WERI-Rb-1 (cell line): ENCODE results near the gene ANXA3.

Experiments
- DNase-seq: peaks from one replicate; pipeline ENCODE4 v3.0.0-alpha.2; 2020
- H3K27ac ChIP-seq: fragments of 250-450 bp; sonication (Bioruptor Pico); 2 replicates; pipeline ENCODE4 v1.5.1; 2020; ENCODE audit warnings: mild to moderate bottlenecking, moderate library complexity
- H3K27me3 ChIP-seq: fragments of 250-450 bp; sonication (Bioruptor Pico); 2 replicates; pipeline ENCODE4 v1.5.1; 2021; ENCODE audit warnings: mild to moderate bottlenecking, low read depth, moderate library complexity; ENCODE audit not compliant: insufficient read depth, severe bottlenecking
- H3K36me3 ChIP-seq: fragments of 250-450 bp; sonication (Bioruptor Pico); 2 replicates; pipeline ENCODE4 v1.5.1; 2020; ENCODE audit warnings: mild to moderate bottlenecking, moderate library complexity
- H3K4me3 ChIP-seq: 2 replicates; pipeline ENCODE4 v1.5.1; 2011; ENCODE audit warnings: low read depth, mild to moderate bottlenecking, control low read depth, low read length
- H3K9me3 ChIP-seq: fragments of 250-450 bp; sonication (Bioruptor Pico); 2 replicates; pipeline ENCODE4 v1.5.1; 2021; ENCODE audit warnings: mild to moderate bottlenecking, moderate library complexity; ENCODE audit not compliant: severe bottlenecking
- TF ChIP-seq, protein P1 (sequence below): IDR thresholded peaks from 2 replicates; pipeline ENCODE4 v1.5.1; 2011; ENCODE audit warnings: low read depth, mild to moderate bottlenecking, control low read depth, inconsistent platforms, low read length

Gene ANXA3

DNA sequence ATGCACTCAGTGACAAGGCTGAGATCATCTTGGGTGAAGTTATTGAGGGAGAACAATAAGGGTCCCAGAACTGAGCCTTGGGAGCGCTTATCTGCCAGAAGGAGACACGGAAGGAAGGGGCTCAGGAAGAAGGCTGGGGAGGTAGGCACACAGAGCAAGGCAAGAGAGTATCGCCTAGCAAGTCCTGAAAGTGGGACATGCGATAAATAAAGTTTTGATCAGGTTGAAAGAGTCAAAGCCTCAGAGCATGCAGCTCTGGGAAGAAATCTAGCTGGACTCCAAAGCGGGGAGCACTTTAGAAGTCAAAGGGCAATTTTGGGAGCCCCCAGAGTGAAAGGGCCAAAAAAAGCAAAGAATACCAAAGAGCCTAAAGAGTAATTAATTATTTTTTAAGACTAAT lies 17.7 kb upstream of the ANXA3 start:
- Histone ChIP-seq H3K27me3 (no peaks in the 10 kb centered on the region), H3K4me3 (no peak overlapping the region), H3K27ac (no peak overlapping the region), H3K9me3 (no peaks in the 10 kb centered on the region), H3K36me3 (no peaks in the 10 kb centered on the region)
- TF ChIP-seq, protein P1, sequence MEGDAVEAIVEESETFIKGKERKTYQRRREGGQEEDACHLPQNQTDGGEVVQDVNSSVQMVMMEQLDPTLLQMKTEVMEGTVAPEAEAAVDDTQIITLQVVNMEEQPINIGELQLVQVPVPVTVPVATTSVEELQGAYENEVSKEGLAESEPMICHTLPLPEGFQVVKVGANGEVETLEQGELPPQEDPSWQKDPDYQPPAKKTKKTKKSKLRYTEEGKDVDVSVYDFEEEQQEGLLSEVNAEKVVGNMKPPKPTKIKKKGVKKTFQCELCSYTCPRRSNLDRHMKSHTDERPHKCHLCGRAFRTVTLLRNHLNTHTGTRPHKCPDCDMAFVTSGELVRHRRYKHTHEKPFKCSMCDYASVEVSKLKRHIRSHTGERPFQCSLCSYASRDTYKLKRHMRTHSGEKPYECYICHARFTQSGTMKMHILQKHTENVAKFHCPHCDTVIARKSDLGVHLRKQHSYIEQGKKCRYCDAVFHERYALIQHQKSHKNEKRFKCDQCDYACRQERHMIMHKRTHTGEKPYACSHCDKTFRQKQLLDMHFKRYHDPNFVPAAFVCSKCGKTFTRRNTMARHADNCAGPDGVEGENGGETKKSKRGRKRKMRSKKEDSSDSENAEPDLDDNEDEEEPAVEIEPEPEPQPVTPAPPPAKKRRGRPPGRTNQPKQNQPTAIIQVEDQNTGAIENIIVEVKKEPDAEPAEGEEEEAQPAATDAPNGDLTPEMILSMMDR: no peak
- DNase-seq: no peak

DNA sequence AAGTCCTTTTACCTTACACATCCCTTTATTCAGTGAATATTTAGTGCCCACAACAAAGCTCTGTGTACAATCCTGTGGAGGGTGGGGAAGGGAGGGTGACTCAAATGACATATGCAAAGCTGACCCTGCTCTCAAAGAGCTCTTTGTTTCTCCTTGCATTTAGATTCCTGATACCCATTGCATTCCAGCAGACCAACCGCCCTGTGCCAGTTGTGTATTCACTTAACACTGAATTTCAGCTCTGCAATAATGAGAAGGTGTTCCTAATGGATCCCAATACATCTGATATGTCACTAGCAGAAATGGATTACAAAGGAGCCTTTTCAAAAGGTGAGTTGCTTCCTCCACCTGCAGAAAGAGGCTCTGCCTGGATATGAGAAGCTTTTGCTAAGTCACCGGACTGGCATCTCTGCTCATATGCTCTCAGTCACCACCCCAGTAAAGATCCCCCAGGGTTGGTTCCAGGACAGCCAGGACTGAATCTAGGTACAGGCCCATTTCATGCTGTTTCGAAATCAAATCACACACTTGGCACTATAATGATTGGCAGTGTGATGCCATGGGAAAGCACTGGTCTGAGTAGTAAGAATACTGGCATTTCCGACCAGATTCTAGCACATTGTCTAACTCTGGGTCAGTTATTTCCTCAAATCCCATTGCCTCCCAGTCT lies 17.1 kb upstream of the ANXA3 start:
- H3K27me3 ChIP-seq: no peaks in the 10 kb centered on the region
- H3K36me3 ChIP-seq: no peaks in the 10 kb centered on the region
- TF ChIP-seq, protein P1: no peak
- H3K4me3 ChIP-seq: no peak overlapping the region
- H3K27ac ChIP-seq: no peak overlapping the region
- DNase-seq: no peak
- peaks cover 2% of the 10 kb centered on the region for H3K9me3 ChIP-seq

DNA sequence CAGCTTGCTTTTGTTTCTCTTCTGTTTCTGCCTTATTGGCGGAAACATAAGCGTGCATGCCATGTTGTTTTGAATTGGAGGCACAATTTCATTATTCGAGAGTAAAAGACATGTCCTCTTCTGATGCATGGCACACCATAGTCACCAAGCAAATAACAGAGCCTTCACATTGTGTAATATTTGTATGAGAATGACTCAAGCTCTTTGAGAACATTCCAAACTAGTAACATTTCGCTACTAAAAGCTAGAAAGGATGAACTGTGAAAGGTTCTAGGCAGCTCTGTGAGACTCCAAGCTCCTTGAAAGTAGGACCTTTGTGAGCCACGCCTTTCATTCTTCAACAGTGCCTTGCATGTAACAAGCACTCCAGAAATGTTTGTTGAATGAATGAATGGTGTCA lies 9.2 kb upstream of the ANXA3 start:
- no peak overlapping the region for H3K4me3 ChIP-seq
- no peaks in the 10 kb centered on the region for H3K36me3 ChIP-seq
- no peaks in the 10 kb centered on the region for H3K27me3 ChIP-seq
- no peak for DNase-seq
- TF ChIP-seq, protein P1: no peak
- no peak overlapping the region for H3K27ac ChIP-seq
- peaks cover 2% of the 10 kb centered on the region for H3K9me3 ChIP-seq

- no peak for DNase-seq
- TF ChIP-seq, protein P1: no peak
- no peaks in the 10 kb centered on the region for H3K36me3 ChIP-seq
- H3K4me3 ChIP-seq: no peak overlapping the region
- peaks cover 2% of the 10 kb centered on the region for H3K9me3 ChIP-seq
- H3K27me3 ChIP-seq: no peaks in the 10 kb centered on the region
- no peak overlapping the region for H3K27ac ChIP-seq
Observed at GRCh38 chr4:78543424-78544125, 8.0 kb upstream of the ANXA3 start.

- H3K36me3 ChIP-seq: no peaks in the 10 kb centered on the region
- no peak overlapping the region for H3K27ac ChIP-seq
Observed at GRCh38 chr4:78544678-78545077, 6.9 kb upstream of the ANXA3 start.

More at GRCh38 chr4:78544678-78545077, 6.9 kb upstream of the ANXA3 start:
- DNase-seq: no peak
- no peaks in the 10 kb centered on the region for H3K27me3 ChIP-seq
- no peaks in the 10 kb centered on the region for H3K9me3 ChIP-seq
- H3K4me3 ChIP-seq: no peak overlapping the region
- TF ChIP-seq, protein P1: no peak
